Activated CD4-positive, alpha-beta T cell treated with anti-CD3 and anti-CD28 coated beads for 48 hours (primary cell): Measurements from ENCODE around the gene EID2B.

Experiments used
- DNase-seq: peaks from one replicate; pipeline ENCODE4 v3.0.0-alpha.2; 2020

EID2B gene

DNA sequence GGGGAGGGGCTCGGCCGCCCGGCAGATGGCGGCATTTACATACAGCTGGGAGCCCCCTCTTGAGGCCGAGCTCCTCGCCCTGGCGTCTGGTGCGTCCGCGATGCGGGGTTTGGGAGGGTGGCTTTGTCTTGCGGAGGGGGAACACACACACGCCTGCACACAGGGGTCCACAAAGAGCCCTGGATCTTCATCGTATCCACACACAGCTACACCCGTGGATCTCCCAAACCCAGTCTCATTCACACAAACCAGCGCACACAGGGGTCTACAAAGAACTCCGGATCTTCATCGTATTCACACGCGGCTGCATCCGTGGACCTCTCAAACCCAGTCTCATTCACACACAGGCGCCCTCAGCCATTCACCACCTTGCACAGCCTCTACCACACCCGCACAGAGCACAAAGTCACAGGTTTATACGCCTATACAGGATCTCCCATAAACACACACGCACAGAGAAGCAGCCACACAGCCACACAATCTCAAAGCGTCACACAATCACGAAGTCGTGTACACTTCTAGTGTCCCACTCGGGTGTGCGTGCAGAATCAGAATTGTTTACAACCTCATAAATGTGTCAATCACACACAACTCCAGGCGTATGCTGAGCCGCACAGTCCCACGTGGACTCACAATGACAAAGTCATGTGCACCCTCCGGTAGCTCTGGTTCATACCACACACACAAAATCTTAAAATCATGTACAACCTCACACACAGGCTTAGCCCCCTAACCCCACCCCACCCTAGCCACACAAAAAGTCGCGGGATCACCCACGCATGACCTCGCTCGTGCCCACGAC is 34.5 kb downstream of the EID2B start:
- peak; percentile 30 for DNase-seq

DNA sequence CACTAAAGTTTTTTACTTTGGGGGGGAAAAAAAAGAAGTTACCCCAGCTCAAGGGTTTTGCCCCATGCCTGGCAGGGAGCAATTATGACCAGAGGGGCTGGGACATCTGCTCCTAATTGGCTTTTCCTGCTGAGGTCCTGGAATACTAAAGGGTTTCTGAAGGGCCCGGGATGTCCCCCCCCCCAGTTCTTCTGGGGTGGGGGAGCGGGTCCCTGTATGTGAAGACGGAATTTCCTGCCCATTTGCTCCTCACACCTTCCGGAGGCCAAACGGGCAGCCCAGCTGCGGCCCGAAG is 35.0 kb downstream of the EID2B start:
- DNase-seq: no peak

DNA sequence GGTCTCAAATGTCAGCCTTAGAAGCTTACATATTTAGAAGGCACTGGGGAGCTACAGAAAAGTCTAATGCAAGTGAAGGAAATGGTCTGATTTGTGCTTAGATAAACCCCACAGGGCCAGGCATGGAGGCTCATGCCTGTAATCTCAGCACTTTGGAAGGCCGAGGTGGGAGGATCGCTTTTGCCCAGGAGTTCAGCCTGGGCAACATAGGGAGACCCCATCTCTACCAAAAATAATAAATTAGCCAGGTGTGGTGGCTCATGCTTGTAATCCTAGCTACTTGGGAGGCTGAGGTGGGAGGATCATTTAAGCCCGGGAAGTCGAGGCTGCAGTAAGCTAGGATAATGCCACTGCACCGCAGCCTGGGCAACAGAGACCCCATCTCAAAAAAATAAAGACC is 36.6 kb downstream of the EID2B start:
- DNase-seq: no peak

DNA sequence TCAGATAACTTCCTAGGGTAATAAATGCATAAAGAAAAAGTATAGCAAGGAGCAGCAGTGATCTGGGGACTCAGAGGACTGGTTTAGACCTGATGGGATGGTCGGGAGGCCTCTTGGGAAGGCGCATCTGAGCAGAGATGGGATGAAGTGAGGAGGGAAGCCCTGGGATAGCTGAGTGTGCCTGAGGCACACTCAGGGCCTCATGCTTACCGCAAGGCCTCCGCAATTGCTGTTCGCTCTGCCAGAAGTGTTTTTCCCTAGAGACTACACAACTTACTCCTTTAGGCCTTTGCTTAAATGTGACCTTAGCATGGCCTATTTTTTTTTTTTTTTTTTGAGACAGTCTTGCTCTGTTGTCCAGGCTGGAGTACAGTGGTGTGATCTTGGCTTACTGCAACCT is 38.0 kb downstream of the EID2B start:
- no peak for DNase-seq

DNA sequence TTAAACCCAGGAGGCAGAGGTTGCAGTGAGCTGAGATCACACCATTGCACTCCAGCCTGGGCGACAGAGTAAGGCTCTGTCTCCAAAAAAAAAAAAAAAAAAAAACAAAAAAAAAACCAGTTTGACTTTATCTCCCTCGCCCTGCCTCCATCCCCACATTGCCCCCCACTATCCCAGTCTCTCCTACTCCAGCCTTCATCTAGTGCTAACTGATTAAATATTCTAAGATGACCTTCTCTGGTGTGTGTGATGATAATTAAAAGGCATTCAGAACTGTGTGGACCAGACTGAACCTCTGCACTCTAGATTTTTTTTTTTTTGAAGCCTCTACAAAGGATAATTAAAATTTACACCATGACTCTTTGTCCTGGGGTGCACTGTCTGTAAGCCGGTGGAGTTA is 39.9 kb downstream of the EID2B start:
- DNase-seq: no peak

DNA sequence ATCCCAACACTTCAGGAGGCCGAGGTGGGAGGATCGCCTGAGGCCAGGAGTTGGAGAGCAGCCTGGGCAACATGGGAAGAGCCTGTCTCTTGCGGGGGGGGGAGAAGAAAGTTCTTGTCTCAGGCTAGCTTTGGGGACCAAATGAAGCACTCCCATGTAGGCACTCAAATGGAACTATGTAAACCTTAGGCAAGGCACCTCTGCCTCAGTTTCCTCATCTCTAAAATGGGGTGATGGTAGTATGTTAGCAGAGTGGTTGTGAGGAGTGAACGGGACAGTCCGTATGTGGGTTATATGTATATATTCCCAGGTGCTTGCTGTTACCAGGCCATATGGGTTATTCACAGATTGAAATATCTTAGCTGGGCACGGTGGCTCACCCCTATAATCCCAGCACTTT is 40.4 kb downstream of the EID2B start:
- DNase-seq: no peak

DNA sequence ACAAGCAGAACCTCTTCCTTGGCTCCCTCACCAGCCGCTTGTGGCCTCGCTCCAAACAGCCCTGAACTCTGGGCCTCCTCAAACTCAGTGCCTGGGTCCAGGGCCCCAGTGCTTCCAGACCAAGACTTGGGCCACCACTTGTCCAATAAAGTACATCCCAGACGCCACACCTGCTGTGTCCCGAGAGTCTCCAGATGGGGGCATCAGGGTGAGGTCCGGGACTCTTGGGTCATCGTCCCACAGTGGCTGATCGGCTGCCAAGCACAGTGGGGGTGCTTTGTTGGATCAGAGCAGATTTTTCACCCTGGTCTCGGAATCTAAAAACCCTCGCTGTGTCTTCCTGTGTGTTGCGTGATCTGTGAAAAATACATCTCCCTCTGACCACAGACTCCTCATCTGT is 42.9 kb downstream of the EID2B start:
- no peak for DNase-seq

DNA sequence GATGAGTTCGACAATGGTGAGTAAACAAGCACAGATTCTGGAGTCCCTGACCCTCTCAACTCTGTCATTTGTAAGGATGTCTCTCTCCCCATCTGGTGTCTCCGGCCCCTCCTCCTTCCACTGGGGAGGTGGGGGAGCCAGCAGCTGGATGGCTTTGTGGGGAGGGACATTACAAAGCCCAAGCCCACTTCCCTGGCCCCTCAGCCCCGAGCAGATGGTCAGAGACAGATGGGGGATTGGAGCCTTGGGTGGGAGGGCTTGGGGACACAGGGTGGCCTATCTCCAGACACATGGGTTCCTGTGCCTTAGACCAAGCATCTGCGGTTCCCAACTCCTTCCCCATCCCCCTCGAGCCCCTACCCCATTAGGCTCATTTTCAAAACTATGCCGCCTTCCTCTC is 49.5 kb downstream of the EID2B start:
- no peak for DNase-seq

DNA sequence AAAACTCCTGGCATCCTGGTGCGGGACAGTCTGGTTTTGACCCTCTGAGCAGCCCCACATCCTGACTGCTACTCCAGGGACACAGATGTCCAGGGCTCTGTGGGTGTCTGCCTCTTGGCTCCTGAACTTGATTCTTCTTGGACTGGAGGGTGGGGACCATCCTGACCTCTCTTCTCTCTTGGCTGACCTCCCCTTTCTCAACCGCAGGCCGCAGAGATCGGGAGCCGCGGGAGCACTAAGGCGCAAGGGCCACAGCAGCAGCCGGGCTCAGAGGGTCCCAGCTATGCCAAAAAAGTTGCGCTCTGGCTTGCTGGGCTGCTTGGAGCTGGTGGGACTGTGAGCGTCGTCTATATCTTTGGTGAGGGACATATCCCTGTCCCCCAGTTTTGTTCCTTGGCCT is 51.0 kb downstream of the EID2B start:
- DNase-seq: no peak

DNA sequence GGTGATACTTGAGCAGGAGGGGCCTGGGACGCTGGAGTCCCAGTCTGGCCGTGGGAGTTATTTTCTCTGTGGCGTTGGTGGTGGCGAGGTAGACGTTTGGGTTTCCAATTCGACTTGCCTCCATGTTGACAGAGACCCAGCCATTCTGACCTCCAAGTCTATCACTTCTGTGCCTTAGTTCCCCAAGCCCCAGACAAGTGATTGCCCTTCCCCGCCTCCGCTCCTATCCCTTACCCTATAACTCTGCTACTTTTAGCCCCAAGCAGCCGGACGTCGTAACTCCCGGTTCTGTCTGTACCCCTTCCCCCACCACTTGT is 51.5 kb downstream of the EID2B start:
- no peak for DNase-seq
